Hepatocyte (in vitro differentiated cells): ENCODE results near the gene ITGB1. TPM values are rescaled to one million over a fixed set of nuclear protein-coding genes. Genes with fewer than 3 reads are reported as not detected.

Experiments
- DNase-seq: peaks from one replicate; pipeline ENCODE4 v3.0.0-alpha.2; 2016; ENCODE audit warnings: low spot score
- H2AFZ ChIP-seq: fragments of 200-600 bp; sonication (generic); 2 replicates; pipeline ENCODE4 v1.6.0; 2016; ENCODE audit warnings: antibody characterized with exemption, mild to moderate bottlenecking
- H3K27ac ChIP-seq: fragments of 200-600 bp; sonication (generic); 2 replicates; pipeline ENCODE4 v1.5.1; 2016; ENCODE audit warnings: mild to moderate bottlenecking
- H3K27me3 ChIP-seq: fragments of 200-600 bp; sonication (generic); 2 replicates; pipeline ENCODE4 v1.6.1; 2016
- H3K36me3 ChIP-seq: fragments of 200-600 bp; sonication (generic); replicated peaks from 2 replicates; pipeline ENCODE4 v1.5.1; 2016; ENCODE audit warnings: low read depth; ENCODE audit not compliant: insufficient read depth
- H3K4me1 ChIP-seq: fragments of 200-600 bp; sonication (generic); 2 replicates; pipeline ENCODE4 v1.5.1; 2016; ENCODE audit warnings: mild to moderate bottlenecking, moderate library complexity; ENCODE audit not compliant: insufficient read depth
- H3K4me2 ChIP-seq: fragments of 200-600 bp; sonication (generic); 2 replicates; pipeline ENCODE4 v1.6.0; 2016
- H3K4me3 ChIP-seq: fragments of 200-600 bp; sonication (generic); 2 replicates; pipeline ENCODE4 v1.5.1; 2016; ENCODE audit warnings: mild to moderate bottlenecking
- H3K79me2 ChIP-seq: fragments of 200-600 bp; sonication (generic); 2 replicates; pipeline ENCODE4 v1.6.0; 2017; ENCODE audit warnings: mild to moderate bottlenecking
- H3K9me2 ChIP-seq: fragments of 200-600 bp; sonication (generic); replicated peaks from 2 replicates; pipeline ENCODE4 v1.6.0; 2017; ENCODE audit warnings: mild to moderate bottlenecking; ENCODE audit not compliant: insufficient read depth
- H3K9me3 ChIP-seq: fragments of 200-600 bp; sonication (generic); 2 replicates; pipeline ENCODE4 v1.5.1; 2016; ENCODE audit warnings: low read depth, mild to moderate bottlenecking
- H4K20me1 ChIP-seq: fragments of 200-600 bp; sonication (generic); 2 replicates; pipeline ENCODE4 v1.6.0; 2016; ENCODE audit warnings: mild to moderate bottlenecking; ENCODE audit not compliant: insufficient read depth, poor library complexity, severe bottlenecking
- CTCF ChIP-seq: fragments of 200-600 bp; sonication (generic); IDR thresholded peaks from 2 replicates; pipeline ENCODE4 v1.5.1; 2016; ENCODE audit warnings: antibody characterized with exemption, mild to moderate bottlenecking; ENCODE audit not compliant: poor library complexity
- EZH2 ChIP-seq: fragments of 200-600 bp; sonication (generic); IDR thresholded peaks from 2 replicates; pipeline ENCODE4 v1.6.1; 2016; ENCODE audit warnings: antibody characterized with exemption, mild to moderate bottlenecking, borderline replicate concordance
- EZH2phosphoT487 ChIP-seq: fragments of 200-600 bp; sonication (generic); IDR thresholded peaks from one replicate; pipeline ENCODE4 v1.6.1; 2018; ENCODE audit warnings: antibody characterized with exemption, mild to moderate bottlenecking, low read depth, moderate library complexity; ENCODE audit not compliant: unreplicated experiment, severe bottlenecking
- WGBS: methylation state at CpG from one replicate; pipeline ENCODE4 v1.1.6; 2016; ENCODE audit warnings: low lambda C conversion rate; ENCODE audit errors: missing lambda C conversion rate; 5-methylcytosine and 5-hydroxymethylcytosine counted together
- polyA plus RNA-seq: library from polyadenylated mRNA; unstranded; fragments of >200 nt; fragmentation: Nextera tagmentation; extraction: Ambion mirVana; gene quantifications from 2 replicates; pipeline ENCODE4 v1.2.1, GENCODE V29; 2016
- total RNA-seq: library from RNA; depleted of rRNA; stranded (reverse); fragments of >200 nt; gene quantifications from 2 replicates; pipeline ENCODE4 v1.2.3, GENCODE V29; 2014

The ITGB1 gene
- total and polyA plus RNA-seq, 2 experiments from 2014 or later, result 291 to 552 TPM

GRCh38 chr10:32851301-32851700 is 106.7 kb downstream of the ITGB1 start:
- TF ChIP-seq EZH2 (no peak), CTCF (no peak), EZH2phosphoT487 (no peak)
- no peak for DNase-seq
- Histone ChIP-seq H3K27ac (no peak overlapping the region), H2AFZ (no peak overlapping the region), H3K4me2 (no peak overlapping the region), H3K9me3 (no peaks in the 10 kb centered on the region), H3K9me2 (no peaks in the 10 kb centered on the region), H3K4me1 (no peaks in the 10 kb centered on the region), H3K36me3 (no peaks in the 10 kb centered on the region), H3K27me3 (no peaks in the 10 kb centered on the region), H4K20me1 (no peaks in the 10 kb centered on the region), H3K79me2 (no peaks in the 10 kb centered on the region), H3K4me3 (no peak overlapping the region)
- 4% methylated on average over 1 of the region's 1 CpG for WGBS
